Measurements from ENCODE around the gene OR1D5. TPM values are rescaled to one million over a fixed set of nuclear protein-coding genes. Genes with fewer than 3 reads are reported as not detected.
"Not testable (repeated sequence)": the region's sequence is repeated elsewhere in the genome, so short reads cannot be mapped to it uniquely, and the experiment has no call there.

OR1D5 gene
- not detected for total RNA-seq

DNA sequence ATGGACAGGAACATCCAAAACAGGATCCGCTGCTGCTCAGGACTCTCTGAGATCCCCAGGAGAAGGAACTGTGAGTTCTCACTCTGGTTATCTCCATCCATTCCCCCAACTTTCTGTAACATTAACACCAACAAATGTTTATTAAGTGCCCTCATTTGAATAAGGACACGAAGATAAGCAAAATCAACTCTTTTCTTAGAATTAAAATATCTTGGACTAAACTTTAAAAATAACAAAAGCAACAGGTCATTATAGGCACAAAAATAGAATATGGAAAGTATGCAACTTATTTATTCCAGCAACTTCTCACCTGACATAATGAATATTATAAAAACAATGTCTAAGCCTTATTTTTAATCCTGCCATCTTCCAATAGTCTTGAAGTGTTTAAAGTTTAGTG is at the start of gene OR1D5:
Gene OR1D5 (minus strand): TSS at position 101 of the 400 bp plus-strand sequence. CDS start 0 bp downstream, at position 101.
- H3K9me3 ChIP-seq; H3K36me3 ChIP-seq; H3K4me1 ChIP-seq; H3K27ac ChIP-seq; intact Hi-C loops (cut with DNase I); DNase-seq (ENCODE audit: low spot score in 2 of 2); H3K27me3 ChIP-seq; H3K4me3 ChIP-seq: not testable (repeated sequence)

GRCh38 chr17:3104322-3104721 is 40.9 kb upstream of the OR1D5 start, which contains the start of gene OR1D2:
OR1D2 (minus strand) TSS chr17:3104422; CDS start chr17:3092996, 11,426 bp downstream.
- Histone ChIP-seq H3K4me1 (no peaks in the 10 kb centered on the region), H3K9me3 (peaks cover 0 to 5% of the 10 kb centered on the region in 2 donors), H3K36me3 (no peaks in the 10 kb centered on the region), H3K27ac (no peak within 1 kb of the TSS), H3K27me3 (no peaks in the 10 kb centered on the region), H3K4me3 (no peak within 1 kb of the TSS)
- TF ChIP-seq, protein P1, sequence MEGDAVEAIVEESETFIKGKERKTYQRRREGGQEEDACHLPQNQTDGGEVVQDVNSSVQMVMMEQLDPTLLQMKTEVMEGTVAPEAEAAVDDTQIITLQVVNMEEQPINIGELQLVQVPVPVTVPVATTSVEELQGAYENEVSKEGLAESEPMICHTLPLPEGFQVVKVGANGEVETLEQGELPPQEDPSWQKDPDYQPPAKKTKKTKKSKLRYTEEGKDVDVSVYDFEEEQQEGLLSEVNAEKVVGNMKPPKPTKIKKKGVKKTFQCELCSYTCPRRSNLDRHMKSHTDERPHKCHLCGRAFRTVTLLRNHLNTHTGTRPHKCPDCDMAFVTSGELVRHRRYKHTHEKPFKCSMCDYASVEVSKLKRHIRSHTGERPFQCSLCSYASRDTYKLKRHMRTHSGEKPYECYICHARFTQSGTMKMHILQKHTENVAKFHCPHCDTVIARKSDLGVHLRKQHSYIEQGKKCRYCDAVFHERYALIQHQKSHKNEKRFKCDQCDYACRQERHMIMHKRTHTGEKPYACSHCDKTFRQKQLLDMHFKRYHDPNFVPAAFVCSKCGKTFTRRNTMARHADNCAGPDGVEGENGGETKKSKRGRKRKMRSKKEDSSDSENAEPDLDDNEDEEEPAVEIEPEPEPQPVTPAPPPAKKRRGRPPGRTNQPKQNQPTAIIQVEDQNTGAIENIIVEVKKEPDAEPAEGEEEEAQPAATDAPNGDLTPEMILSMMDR (IDR thresholded peaks at IDR 0.05), result no peak
- intact Hi-C loops (cut with DNase I), result no loop called here
- no peak for DNase-seq (ENCODE audit: low spot score in 2 of 2)

DNA sequence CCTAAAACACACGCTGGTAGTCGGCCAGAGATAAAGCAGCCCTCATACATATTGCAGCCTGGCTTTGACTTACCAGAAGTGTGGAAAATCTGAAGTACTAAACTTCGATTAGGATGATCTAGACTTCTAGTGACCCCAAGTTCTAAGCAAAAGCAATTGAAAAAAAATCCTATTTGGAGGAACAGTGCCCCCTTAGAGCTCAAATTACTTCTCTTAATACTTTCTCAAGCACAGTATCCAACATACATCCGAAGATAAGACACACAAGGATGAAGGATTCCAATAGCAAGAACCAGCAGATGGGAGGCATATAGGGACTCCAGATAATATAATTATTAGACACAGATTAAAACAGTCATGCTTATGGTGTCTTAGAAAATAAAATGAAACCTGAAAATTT is 10.4 kb upstream of the OR1D5 start:
- H3K4me3 ChIP-seq; H3K27ac ChIP-seq; H3K4me1 ChIP-seq; intact Hi-C loops (cut with DNase I); H3K9me3 ChIP-seq; H3K36me3 ChIP-seq; DNase-seq (ENCODE audit: low spot score in 2 of 2); H3K27me3 ChIP-seq: not testable (repeated sequence)

GRCh38 chr17:3065192-3065591 is 1.8 kb upstream of the OR1D5 start:
- DNase-seq (ENCODE audit: low spot score in 2 of 2); H3K36me3 ChIP-seq; H3K4me1 ChIP-seq; H3K27me3 ChIP-seq; H3K9me3 ChIP-seq; H3K27ac ChIP-seq; intact Hi-C loops (cut with DNase I); H3K4me3 ChIP-seq: not testable (repeated sequence)

GRCh38 chr17:3062824-3063377 is 506 bp downstream of the OR1D5 start:
- DNase-seq (ENCODE audit: low spot score in 2 of 2); intact Hi-C loops (cut with DNase I); H3K4me3 ChIP-seq; H3K9me3 ChIP-seq; H3K27ac ChIP-seq; H3K36me3 ChIP-seq; H3K27me3 ChIP-seq; H3K4me1 ChIP-seq: not testable (repeated sequence)

DNA sequence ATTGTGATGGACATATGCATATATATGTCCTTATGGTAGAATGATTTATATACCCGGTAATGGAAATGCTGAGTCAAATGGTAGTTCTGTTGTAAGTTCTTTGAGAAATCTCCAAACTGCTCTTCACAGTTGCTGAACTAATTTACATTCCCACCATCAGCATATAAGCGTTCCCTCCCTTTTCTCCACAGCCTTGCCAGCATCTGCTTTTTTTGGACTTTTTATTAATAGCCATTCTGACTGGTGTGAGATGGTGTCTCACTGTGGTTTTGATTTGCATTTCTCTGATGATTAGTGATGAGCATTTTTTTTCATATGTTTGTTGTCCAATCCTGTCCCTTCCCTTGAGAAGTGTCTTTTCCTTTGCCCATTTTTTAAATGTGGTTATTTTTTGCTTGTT is 8.5 kb downstream of the OR1D5 start:
- H3K4me1 ChIP-seq; intact Hi-C loops (cut with DNase I); H3K4me3 ChIP-seq; H3K36me3 ChIP-seq; H3K27ac ChIP-seq; H3K9me3 ChIP-seq; DNase-seq (ENCODE audit: low spot score in 2 of 2); H3K27me3 ChIP-seq: not testable (repeated sequence)

GRCh38 chr17:3049705-3050295 is 13.6 kb downstream of the OR1D5 start:
- Histone ChIP-seq H3K4me3 (peak overlapping the region in 1 of 2 donors; percentile 77), H3K27ac (no peak overlapping the region), H3K9me3 (peaks cover 0 to under 1% of the 10 kb centered on the region in 2 donors), H3K36me3 (no peaks in the 10 kb centered on the region), H3K27me3 (no peaks in the 10 kb centered on the region), H3K4me1 (no peaks in the 10 kb centered on the region)
- TF ChIP-seq, protein P1 (IDR thresholded peaks at IDR 0.05), result no peak
- no peak for DNase-seq (ENCODE audit: low spot score in 2 of 2)
- intact Hi-C loops (cut with DNase I), result no loop called here

DNA sequence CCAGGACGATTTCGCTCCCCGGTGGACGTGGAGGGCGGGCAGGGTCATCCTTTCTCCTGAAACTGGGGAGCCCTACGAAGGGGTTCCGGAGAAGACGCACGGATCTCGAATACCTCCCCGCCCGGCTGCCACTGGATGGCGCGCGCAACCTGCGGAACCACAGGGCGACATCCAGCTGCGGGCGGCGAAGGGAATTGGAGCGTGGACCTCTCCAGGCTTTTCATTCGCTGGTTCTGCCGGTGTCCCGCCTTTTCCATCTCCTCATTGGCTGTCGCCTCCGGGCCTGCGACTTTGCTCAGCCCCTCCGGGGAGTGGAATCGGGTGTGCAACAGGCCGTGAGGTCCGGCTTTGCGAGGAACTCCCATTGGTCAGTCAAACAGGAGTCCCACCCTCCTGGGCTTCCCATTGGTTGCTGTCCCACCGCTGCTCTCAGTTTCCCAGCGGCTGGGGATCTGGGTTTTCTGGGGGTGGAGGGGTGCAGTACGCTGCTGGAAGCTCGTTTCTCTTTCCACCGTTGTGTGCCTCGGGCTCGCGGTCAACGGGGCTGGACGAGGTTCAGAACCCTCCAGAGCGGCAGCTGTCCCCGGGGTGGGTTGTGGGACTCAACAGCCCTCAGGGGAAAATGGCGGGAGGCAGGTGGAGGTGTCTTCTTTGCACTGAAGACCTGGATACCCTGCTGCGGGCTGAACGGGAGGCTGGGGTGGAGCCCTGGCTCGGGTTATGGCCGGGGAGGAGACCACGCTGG is 14.5 kb downstream of the OR1D5 start:
- TF ChIP-seq, protein P1 (IDR thresholded peaks at IDR 0.05), result peak; percentile 49 to 57 (median 50)
- Histone ChIP-seq H3K27ac (no peak overlapping the region), H3K27me3 (no peaks in the 10 kb centered on the region), H3K9me3 (peaks cover 1 to 9% of the 10 kb centered on the region in 2 donors), H3K4me1 (no peaks in the 10 kb centered on the region), H3K36me3 (no peaks in the 10 kb centered on the region), H3K4me3 (peak overlapping the region; percentile 65 to 77)
- intact Hi-C loops (cut with DNase I), result no loop called here
- DNase-seq (ENCODE audit: low spot score in 2 of 2), result peak; percentile 59 to 97
